Measurements from ENCODE around the gene SUN2.

Gene SUN2

GRCh38 chr22:38777087-38777671 is 21.4 kb upstream of the SUN2 start:
- DNase-seq: no peak

GRCh38 chr22:38776086-38776485 is 20.3 kb upstream of the SUN2 start:
- DNase-seq: no peak

GRCh38 chr22:38775656-38776055 is 19.9 kb upstream of the SUN2 start:
- DNase-seq: no peak

- no peak for DNase-seq
Measured at GRCh38 chr22:38774496-38775166, 18.8 kb upstream of the SUN2 start.

GRCh38 chr22:38773363-38773946 is 17.7 kb upstream of the SUN2 start:
- no peak for DNase-seq

GRCh38 chr22:38772623-38772873 is 16.8 kb upstream of the SUN2 start:
- DNase-seq: no peak

- no peak for DNase-seq
Measured at GRCh38 chr22:38770257-38770949, 14.6 kb upstream of the SUN2 start.

GRCh38 chr22:38768036-38768435 is 12.2 kb upstream of the SUN2 start:
- no peak for DNase-seq

- no peak for DNase-seq
Measured at GRCh38 chr22:38767313-38767712, 11.5 kb upstream of the SUN2 start.

GRCh38 chr22:38766076-38766777 is 10.4 kb upstream of the SUN2 start:
- DNase-seq: no peak

GRCh38 chr22:38762551-38762983 is 6.8 kb upstream of the SUN2 start:
- no peak for DNase-seq

GRCh38 chr22:38761202-38762162 is 5.7 kb upstream of the SUN2 start:
- no peak for DNase-seq

- no peak for DNase-seq
Measured at GRCh38 chr22:38760477-38761201, 4.8 kb upstream of the SUN2 start.

GRCh38 chr22:38759005-38759404 is 3.2 kb upstream of the SUN2 start:
- no peak for DNase-seq

- DNase-seq: no peak
Measured at GRCh38 chr22:38758276-38758945, 2.6 kb upstream of the SUN2 start.

- DNase-seq: no peak
Measured at GRCh38 chr22:38757464-38757757, 1.6 kb upstream of the SUN2 start.

GRCh38 chr22:38756711-38757463 is 1.1 kb upstream of the SUN2 start:
- DNase-seq: no peak

- DNase-seq: no peak
Measured at GRCh38 chr22:38755155-38755910, 465 bp downstream of the SUN2 start.

- no peak for DNase-seq
Measured at GRCh38 chr22:38754751-38755154, 1.0 kb downstream of the SUN2 start.

Data from NCI-H1048 (cell line).